MM.1S (cell line): ENCODE results near the gene BBS2.

Experiments
- EZH2 ChIP-seq: fragments of 300-600 bp; sonication (generic); optimal IDR thresholded peaks from 2 replicates; pipeline ENCODE3; 2017; ENCODE audit warnings: low read depth, mild to moderate bottlenecking, antibody characterized with exemption, low read length, mixed read lengths
- TF ChIP-seq, protein P1 (sequence below): fragments of 300-600 bp; sonication (generic); IDR thresholded peaks from 2 replicates; pipeline ENCODE4 v1.5.1; 2016; ENCODE audit warnings: antibody characterized with exemption, low read length, mixed read lengths

GRCh38 chr16:56493126-56493525, 26.7 kb downstream of the BBS2 start:
- TF ChIP-seq, protein P1, sequence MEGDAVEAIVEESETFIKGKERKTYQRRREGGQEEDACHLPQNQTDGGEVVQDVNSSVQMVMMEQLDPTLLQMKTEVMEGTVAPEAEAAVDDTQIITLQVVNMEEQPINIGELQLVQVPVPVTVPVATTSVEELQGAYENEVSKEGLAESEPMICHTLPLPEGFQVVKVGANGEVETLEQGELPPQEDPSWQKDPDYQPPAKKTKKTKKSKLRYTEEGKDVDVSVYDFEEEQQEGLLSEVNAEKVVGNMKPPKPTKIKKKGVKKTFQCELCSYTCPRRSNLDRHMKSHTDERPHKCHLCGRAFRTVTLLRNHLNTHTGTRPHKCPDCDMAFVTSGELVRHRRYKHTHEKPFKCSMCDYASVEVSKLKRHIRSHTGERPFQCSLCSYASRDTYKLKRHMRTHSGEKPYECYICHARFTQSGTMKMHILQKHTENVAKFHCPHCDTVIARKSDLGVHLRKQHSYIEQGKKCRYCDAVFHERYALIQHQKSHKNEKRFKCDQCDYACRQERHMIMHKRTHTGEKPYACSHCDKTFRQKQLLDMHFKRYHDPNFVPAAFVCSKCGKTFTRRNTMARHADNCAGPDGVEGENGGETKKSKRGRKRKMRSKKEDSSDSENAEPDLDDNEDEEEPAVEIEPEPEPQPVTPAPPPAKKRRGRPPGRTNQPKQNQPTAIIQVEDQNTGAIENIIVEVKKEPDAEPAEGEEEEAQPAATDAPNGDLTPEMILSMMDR: no peak
- TF ChIP-seq EZH2: no peak
